Measurements from ENCODE around the gene RBM20. TPM values are rescaled to one million over a fixed set of nuclear protein-coding genes. Genes with fewer than 3 reads are reported as not detected.

Gene RBM20
- total RNA-seq, 1 donor from 2014 or later: 1.5 TPM

DNA sequence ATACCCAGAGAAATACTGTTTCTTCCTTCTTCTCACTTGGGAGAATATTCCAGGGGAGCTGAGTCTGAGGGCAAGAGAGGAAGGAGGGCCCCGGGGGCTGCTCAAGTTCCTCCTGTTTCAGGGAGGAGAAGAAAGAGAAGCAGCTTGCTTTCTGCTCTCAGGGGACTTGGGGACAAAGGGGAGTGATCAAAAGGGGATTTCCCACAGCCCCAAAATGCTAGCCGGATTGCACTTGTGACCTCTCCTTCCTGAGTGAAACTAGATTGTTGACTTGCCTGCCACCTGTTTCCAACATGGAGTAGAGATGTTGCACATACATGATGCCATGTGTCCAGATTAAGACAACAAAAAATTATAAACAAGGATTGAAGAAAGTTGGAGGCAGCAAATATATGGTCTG is 198.9 kb downstream of the RBM20 start:
- no peaks in the 10 kb centered on the region for H3K36me3 Mint-ChIP-seq (ENCODE audit: insufficient read depth)
- no peak overlapping the region for H3K4me3 Mint-ChIP-seq (ENCODE audit: low read depth)
- H3K4me1 Mint-ChIP-seq (ENCODE audit: low read depth): peaks cover 49% of the 10 kb centered on the region
- TF ChIP-seq, protein P1, sequence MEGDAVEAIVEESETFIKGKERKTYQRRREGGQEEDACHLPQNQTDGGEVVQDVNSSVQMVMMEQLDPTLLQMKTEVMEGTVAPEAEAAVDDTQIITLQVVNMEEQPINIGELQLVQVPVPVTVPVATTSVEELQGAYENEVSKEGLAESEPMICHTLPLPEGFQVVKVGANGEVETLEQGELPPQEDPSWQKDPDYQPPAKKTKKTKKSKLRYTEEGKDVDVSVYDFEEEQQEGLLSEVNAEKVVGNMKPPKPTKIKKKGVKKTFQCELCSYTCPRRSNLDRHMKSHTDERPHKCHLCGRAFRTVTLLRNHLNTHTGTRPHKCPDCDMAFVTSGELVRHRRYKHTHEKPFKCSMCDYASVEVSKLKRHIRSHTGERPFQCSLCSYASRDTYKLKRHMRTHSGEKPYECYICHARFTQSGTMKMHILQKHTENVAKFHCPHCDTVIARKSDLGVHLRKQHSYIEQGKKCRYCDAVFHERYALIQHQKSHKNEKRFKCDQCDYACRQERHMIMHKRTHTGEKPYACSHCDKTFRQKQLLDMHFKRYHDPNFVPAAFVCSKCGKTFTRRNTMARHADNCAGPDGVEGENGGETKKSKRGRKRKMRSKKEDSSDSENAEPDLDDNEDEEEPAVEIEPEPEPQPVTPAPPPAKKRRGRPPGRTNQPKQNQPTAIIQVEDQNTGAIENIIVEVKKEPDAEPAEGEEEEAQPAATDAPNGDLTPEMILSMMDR (IDR thresholded peaks at IDR 0.05; ENCODE audit: unreplicated experiment): no peak
- no peaks in the 10 kb centered on the region for H3K27me3 Mint-ChIP-seq
- DNase-seq (ENCODE audit: low spot score, unreplicated experiment): no peak
- no peaks in the 10 kb centered on the region for H3K9me3 Mint-ChIP-seq (ENCODE audit: low read depth)
- H3K27ac Mint-ChIP-seq: no peak overlapping the region

DNA sequence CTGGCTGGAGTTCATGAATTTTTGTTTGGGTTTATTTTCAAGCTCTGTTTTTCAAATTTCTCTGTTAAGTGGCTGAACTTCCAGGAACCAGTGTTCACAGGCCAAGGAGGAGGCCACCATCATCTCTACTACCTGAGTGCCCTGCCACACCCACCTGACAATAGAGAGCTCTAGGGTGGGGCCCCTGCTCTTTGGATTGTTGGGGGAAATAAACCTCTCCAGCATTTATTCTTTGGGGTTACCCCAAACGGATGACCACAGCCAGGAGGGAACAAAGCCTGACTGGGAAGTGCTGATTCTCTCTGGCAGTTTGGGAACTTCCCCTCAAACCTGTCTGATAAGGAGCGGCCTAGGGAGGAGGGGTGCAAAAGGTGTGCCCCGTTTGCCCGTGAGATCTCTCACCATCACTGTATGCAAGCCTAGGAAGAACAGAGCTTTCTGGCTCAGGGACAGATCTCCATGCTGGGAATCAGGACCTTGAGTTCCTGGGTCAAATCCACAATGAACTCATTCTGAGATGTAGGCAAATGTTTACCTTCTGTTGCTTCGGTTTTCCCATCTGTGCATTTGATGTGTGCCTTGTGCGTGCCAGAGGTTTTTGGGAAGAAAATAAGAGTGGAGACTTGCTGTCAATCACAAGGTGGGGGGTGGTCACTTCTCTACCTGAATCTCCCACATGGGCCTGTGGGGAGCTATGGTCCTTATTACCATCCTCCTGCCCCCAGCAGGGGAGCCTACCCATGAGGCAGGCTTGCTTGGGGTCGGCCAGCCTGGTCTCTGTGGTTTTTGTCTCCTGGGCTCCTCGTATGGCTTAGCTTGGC is 199.9 kb downstream of the RBM20 start:
- Mint-ChIP-seq H3K4me3 (ENCODE audit: low read depth) (no peak overlapping the region), H3K9me3 (ENCODE audit: low read depth) (no peaks in the 10 kb centered on the region), H3K4me1 (ENCODE audit: low read depth) (peaks cover 56% of the 10 kb centered on the region), H3K27ac (no peak overlapping the region), H3K36me3 (ENCODE audit: insufficient read depth) (no peaks in the 10 kb centered on the region), H3K27me3 (no peaks in the 10 kb centered on the region)
- no peak for DNase-seq (ENCODE audit: low spot score, unreplicated experiment)
- TF ChIP-seq, protein P1 (IDR thresholded peaks at IDR 0.05; ENCODE audit: unreplicated experiment): no peak

DNA sequence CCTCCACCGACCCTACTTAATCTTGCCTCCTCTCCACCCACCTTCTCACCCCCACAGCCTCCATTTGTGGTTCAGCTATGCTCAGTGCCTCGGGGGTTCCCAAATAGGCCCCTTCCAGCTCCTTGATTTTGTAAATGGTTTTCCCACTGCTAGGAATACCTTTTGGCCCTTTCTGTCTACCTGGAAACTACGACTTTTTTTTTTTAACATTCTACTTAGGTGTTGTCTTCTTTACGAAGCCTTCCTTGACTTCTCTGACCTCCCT is 200.4 kb downstream of the RBM20 start:
- Mint-ChIP-seq H3K27ac (no peak overlapping the region), H3K36me3 (ENCODE audit: insufficient read depth) (no peaks in the 10 kb centered on the region), H3K4me3 (ENCODE audit: low read depth) (no peak overlapping the region), H3K27me3 (no peaks in the 10 kb centered on the region), H3K9me3 (ENCODE audit: low read depth) (no peaks in the 10 kb centered on the region), H3K4me1 (ENCODE audit: low read depth) (peaks cover 58% of the 10 kb centered on the region)
- TF ChIP-seq, protein P1 (IDR thresholded peaks at IDR 0.05; ENCODE audit: unreplicated experiment): no peak
- no peak for DNase-seq (ENCODE audit: low spot score, unreplicated experiment)

DNA sequence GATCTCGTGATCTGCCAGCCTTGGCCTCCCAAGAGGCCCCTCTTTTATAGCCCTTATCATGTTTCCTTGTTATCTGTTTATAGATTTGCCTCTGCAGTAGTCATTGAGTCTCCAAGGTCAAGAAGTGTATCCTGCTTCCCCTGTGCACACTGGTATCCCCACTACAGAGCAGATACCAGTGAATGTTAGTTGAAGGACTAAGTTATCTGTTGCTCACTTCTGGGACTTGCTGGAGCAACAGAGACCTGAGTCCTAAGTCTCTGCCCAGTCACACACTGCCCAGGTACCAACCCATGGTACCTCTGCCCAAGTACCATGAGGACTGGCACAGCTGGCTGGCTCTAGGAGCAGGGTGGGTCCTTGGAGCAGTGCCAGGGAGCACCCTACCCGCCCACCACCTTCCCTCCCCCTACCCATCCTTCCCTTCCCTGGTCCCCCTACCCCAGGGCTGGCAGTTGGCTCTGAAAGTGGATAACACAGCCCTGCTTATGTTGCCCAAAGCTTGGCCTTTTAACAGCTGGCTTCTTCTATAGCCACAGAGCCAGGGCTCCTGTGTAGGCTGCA is 201.1 kb downstream of the RBM20 start:
- TF ChIP-seq, protein P1 (IDR thresholded peaks at IDR 0.05; ENCODE audit: unreplicated experiment): no peak
- no peaks in the 10 kb centered on the region for H3K27me3 Mint-ChIP-seq
- no peak overlapping the region for H3K4me3 Mint-ChIP-seq (ENCODE audit: low read depth)
- H3K9me3 Mint-ChIP-seq (ENCODE audit: low read depth): no peaks in the 10 kb centered on the region
- H3K4me1 Mint-ChIP-seq (ENCODE audit: low read depth): peaks cover 60% of the 10 kb centered on the region
- no peak for DNase-seq (ENCODE audit: low spot score, unreplicated experiment)
- H3K36me3 Mint-ChIP-seq (ENCODE audit: insufficient read depth): no peaks in the 10 kb centered on the region
- peak overlapping the region; percentile 90 for H3K27ac Mint-ChIP-seq

DNA sequence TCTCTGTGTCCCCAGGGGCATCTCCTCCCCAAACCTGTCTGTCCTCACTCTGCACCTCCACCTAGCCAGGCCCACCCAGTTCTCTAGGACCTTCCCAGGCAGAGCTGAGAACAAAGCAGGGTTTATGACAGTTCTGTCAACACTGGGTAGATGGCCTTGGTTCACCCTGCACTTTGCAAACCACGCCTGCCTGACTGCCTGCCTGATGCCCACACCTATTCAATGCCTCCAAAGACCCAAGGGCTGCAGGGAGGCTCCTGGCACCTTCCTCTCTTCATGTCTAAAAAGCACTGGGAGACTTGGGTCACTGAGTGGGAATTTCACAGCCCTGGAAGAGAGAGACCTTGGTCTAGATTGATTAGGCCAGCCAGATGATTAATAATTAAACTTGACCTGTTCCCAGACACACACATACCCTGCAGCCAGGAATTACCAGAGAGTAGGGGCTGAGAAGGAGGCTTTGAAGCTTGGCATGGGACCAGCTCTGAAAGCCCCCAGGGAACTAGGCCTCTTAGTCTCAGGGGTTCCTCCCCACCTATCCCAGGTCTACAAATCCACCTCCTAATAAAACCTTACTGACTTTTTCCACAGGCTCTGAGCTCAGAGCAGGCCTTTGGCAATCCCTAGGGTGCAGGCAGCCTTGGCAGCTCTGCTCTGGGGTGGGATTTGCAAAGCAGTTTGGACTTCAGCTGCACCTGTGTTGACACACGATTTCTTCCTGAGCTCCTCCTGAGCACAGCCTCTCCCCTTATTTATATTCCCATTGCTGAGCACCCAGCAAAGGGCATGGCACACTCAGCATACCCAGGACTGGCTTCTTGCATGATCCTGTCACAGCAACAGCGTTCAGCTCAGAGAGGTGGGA is 201.9 kb downstream of the RBM20 start:
- H3K27ac Mint-ChIP-seq: peak overlapping the region; percentile 90

More for the DNA sequence above, 201.9 kb downstream of the RBM20 start:
- no peak for DNase-seq (ENCODE audit: low spot score, unreplicated experiment)
- Mint-ChIP-seq H3K4me3 (ENCODE audit: low read depth) (peak overlapping the region; percentile 23), H3K27me3 (no peaks in the 10 kb centered on the region), H3K9me3 (ENCODE audit: low read depth) (no peaks in the 10 kb centered on the region), H3K36me3 (ENCODE audit: insufficient read depth) (no peaks in the 10 kb centered on the region), H3K4me1 (ENCODE audit: low read depth) (peaks cover 62% of the 10 kb centered on the region)
- TF ChIP-seq, protein P1 (IDR thresholded peaks at IDR 0.05; ENCODE audit: unreplicated experiment): no peak

Data from progenitor cell of endocrine pancreas (in vitro differentiated cells).